B cell (primary cell): Measurements from ENCODE around the gene NEO1. TPM values are rescaled to one million over a fixed set of nuclear protein-coding genes. Genes with fewer than 3 reads are reported as not detected.

Source experiments
- ATAC-seq: fragments of 200-7000 bp; cut with Tn5 transposase; one replicate; pipeline ENCODE4 v1.10.0; 2021; ENCODE audit warnings: low read depth, mild to moderate bottlenecking, moderate number of reproducible peaks, moderate library complexity
- CTCF ChIA-PET: fragments of 350-600 bp; sonication (Branson Sonifier 250); formaldehyde crosslinking; loops from one replicate; lab custom pipeline; 2021; ENCODE audit warnings: antibody characterized with exemption, inconsistent platforms; lab: Charles Lee
- POLR2A ChIA-PET: fragments of 350-600 bp; sonication (Branson Sonifier 250); formaldehyde crosslinking; loops from one replicate; lab custom pipeline; 2021; ENCODE audit warnings: antibody characterized with exemption; lab: Charles Lee
- DNase-seq: peaks from one replicate; pipeline ENCODE4 v3.0.0; 2013
- H2AFZ ChIP-seq: 2 replicates; pipeline ENCODE4 v1.6.1; 2012; ENCODE audit warnings: mild to moderate bottlenecking, low read depth, low read length; ENCODE audit not compliant: insufficient read depth, poor library complexity, severe bottlenecking
- H3K27ac ChIP-seq, 2 donors: 1 replicate in 1 of 2; 2 replicates in 1 of 2; pipeline ENCODE4 v1.5.1; 2012 to 2013; ENCODE audit warnings: low read length in 2 of 2, mild to moderate bottlenecking in 2 of 2, moderate library complexity in 1 of 2
- H3K27me3 ChIP-seq, 4 experiments: fragments of 200-600 bp in 1 of 4; sonication (generic) in 1 of 4; replicated peaks in 1 of 4; 1 replicate in 2 of 4; 2 replicates in 2 of 4; pipeline versions ENCODE4 v1.6.1 to v1.7.0; 2013 to 2016; ENCODE audit warnings: low read length in 3 of 4, mild to moderate bottlenecking in 2 of 4, mixed read lengths in 1 of 4, moderate library complexity in 1 of 4; ENCODE audit not compliant: insufficient read depth in 4 of 4, control insufficient read depth in 3 of 4; ENCODE audit errors: control extremely low read depth in 1 of 4
- H3K36me3 ChIP-seq, 2 experiments: replicated peaks in 1 of 2; 1 replicate in 1 of 2; 2 replicates in 1 of 2; pipeline versions ENCODE4 v1.6.1 to v1.7.1; 2013; ENCODE audit warnings: low read length in 1 of 2; ENCODE audit not compliant: insufficient read depth in 2 of 2, control insufficient read depth in 1 of 2; ENCODE audit errors: control extremely low read depth in 1 of 2, extremely low read depth in 1 of 2
- H3K4me1 ChIP-seq, 2 donors: fragments of 200-600 bp in 1 of 2; sonication (generic) in 1 of 2; 1 replicate in 1 of 2; 2 replicates in 1 of 2; pipeline versions ENCODE4 v1.5.1 to v1.6.1; 2013 to 2017; ENCODE audit warnings: low read length in 2 of 2; ENCODE audit not compliant: control insufficient read depth in 2 of 2, insufficient read depth in 2 of 2
- H3K4me2 ChIP-seq: replicated peaks from 2 replicates; pipeline ENCODE3; 2012; ENCODE audit warnings: mild to moderate bottlenecking, low read depth, low read length; ENCODE audit not compliant: poor library complexity, severe bottlenecking
- H3K4me3 ChIP-seq, 5 experiments: fragments of 200-600 bp in 1 of 5; sonication (generic) in 1 of 5; 1 replicate in 3 of 5; 2 replicates in 2 of 5; pipeline versions ENCODE4 v1.5.1 to v1.7.0; 2011 to 2016; ENCODE audit warnings: low read length in 4 of 5, mild to moderate bottlenecking in 4 of 5, low read depth in 2 of 5, control low read depth in 1 of 5, moderate library complexity in 1 of 5; ENCODE audit not compliant: insufficient read depth in 1 of 5; ENCODE audit errors: control extremely low read depth in 1 of 5, extremely low read depth in 1 of 5
- H3K79me2 ChIP-seq: fragments of 200-600 bp; sonication (generic); one replicate; pipeline ENCODE4 v1.6.0; 2016; ENCODE audit warnings: low read length; ENCODE audit not compliant: control insufficient read depth, insufficient read depth
- H3K9ac ChIP-seq: fragments of 200-600 bp; sonication (generic); 2 replicates; pipeline ENCODE4 v1.6.1; 2017; ENCODE audit warnings: mild to moderate bottlenecking, low read length, moderate library complexity
- H3K9me3 ChIP-seq, 3 donors: one replicate each; pipeline versions ENCODE4 v1.6.1 to v1.7.1; 2013; ENCODE audit warnings: low read length in 2 of 3; ENCODE audit not compliant: control insufficient read depth in 2 of 3, insufficient read depth in 1 of 3; ENCODE audit errors: control extremely low read depth in 1 of 3
- H4K20me1 ChIP-seq: 2 replicates; pipeline ENCODE4 v1.6.0; 2012; ENCODE audit warnings: mild to moderate bottlenecking, low read length; ENCODE audit not compliant: insufficient read depth, control insufficient read depth, poor library complexity, severe bottlenecking
- H3K27ac Mint-ChIP-seq: one replicate; pipeline ENCODE4 v1.8.0; 2021; ENCODE audit warnings: mixed read lengths
- H3K27me3 Mint-ChIP-seq: one replicate; pipeline ENCODE4 v1.8.0; 2021; ENCODE audit warnings: mixed read lengths
- H3K4me1 Mint-ChIP-seq: one replicate; pipeline ENCODE4 v1.8.0; 2021; ENCODE audit warnings: mixed read lengths
- H3K4me3 Mint-ChIP-seq: one replicate; pipeline ENCODE4 v1.8.0; 2021; ENCODE audit warnings: mixed read lengths
- H3K9me3 Mint-ChIP-seq: one replicate; pipeline ENCODE4 v1.8.0; 2022; ENCODE audit warnings: mixed read lengths; ENCODE audit not compliant: insufficient read depth
- CTCF ChIP-seq: fragments of 200-600 bp; IDR thresholded peaks from one replicate; pipeline ENCODE4 v1.8.0; 2022; ENCODE audit warnings: antibody characterized with exemption, mild to moderate bottlenecking
- EZH2 ChIP-seq: IDR thresholded peaks from 2 replicates; pipeline ENCODE4 v1.6.1; 2012; ENCODE audit warnings: borderline replicate concordance, low read depth, mild to moderate bottlenecking, moderate library complexity, low read length; ENCODE audit not compliant: insufficient read depth, poor library complexity, severe bottlenecking
- WGBS: methylation state at CpG from one replicate; pipeline ENCODE4 v1.1.5; 2013; ENCODE audit warnings: missing lambda C conversion rate; ENCODE audit not compliant: insufficient coverage; 5-methylcytosine and 5-hydroxymethylcytosine counted together
- intact Hi-C: fragments of 100-400 bp; cut with micrococcal nuclease; formaldehyde crosslinking; loops from one replicate; pipeline ENCODE4 v1.10.0; 2022
- polyA plus RNA-seq: library from polyadenylated mRNA; depleted of rRNA; stranded (reverse); fragments of >200 nt; gene quantifications from 2 replicates; pipeline ENCODE4 v1.2.3, GENCODE V29; 2012
- total RNA-seq, 2 donors: library from RNA; stranded (reverse); fragments of 120-200 nt in 1 of 2; gene quantifications; 1 replicate in 1 of 2; 2 replicates in 1 of 2; pipeline versions ENCODE4 v1.2.3 to v1.2.4, GENCODE V29; 2013 to 2022

The NEO1 gene
- total and polyA plus RNA-seq, 2 donors (not counting 1 experiment from before 2014, with no cell fraction given), result 1.3 to 3.9 TPM

GRCh38 chr15:73069109-73069508, 16.8 kb downstream of the NEO1 start:
- Mint-ChIP-seq H3K9me3 (no peaks in the 10 kb centered on the region), H3K4me3 (no peak overlapping the region), H3K4me1 (no peaks in the 10 kb centered on the region), H3K27ac (no peak overlapping the region), H3K27me3 (peaks cover 28% of the 10 kb centered on the region)
- H3K4me3 ChIP-seq, result no peak overlapping the region
- no peaks in the 10 kb centered on the region for H3K36me3 ChIP-seq
- no peak overlapping the region for H3K27ac ChIP-seq
- ATAC-seq, result no peak
- no peaks in the 10 kb centered on the region for H4K20me1 ChIP-seq
- peaks cover 0 to 9% (median 4%) of the 10 kb centered on the region in 4 experiments for H3K27me3 ChIP-seq
- DNase-seq, result no peak
- TF ChIP-seq EZH2, result no peak
- TF ChIP-seq CTCF, result no peak
- WGBS, result 94% methylated on average over 3 of the region's 5 CpGs
- H3K4me1 ChIP-seq, result no peaks in the 10 kb centered on the region
- H3K79me2 ChIP-seq, result no peaks in the 10 kb centered on the region
- H2AFZ ChIP-seq, result no peak overlapping the region
- ChIA-PET POLR2A (no interaction called here), CTCF (no interaction called here)
- no peaks in the 10 kb centered on the region for H3K9me3 ChIP-seq
- no peak overlapping the region for H3K4me2 ChIP-seq
- intact Hi-C loops, result no loop called here
- H3K9ac ChIP-seq, result no peak overlapping the region

GRCh38 chr15:73072894-73073293, 20.6 kb downstream of the NEO1 start:
- H4K20me1 ChIP-seq, result no peaks in the 10 kb centered on the region
- ChIA-PET CTCF (no interaction called here), POLR2A (no interaction called here)
- WGBS, result 98% methylated on average over 3 of the region's 3 CpGs
- H2AFZ ChIP-seq, result no peak overlapping the region
- H3K4me1 ChIP-seq, result no peaks in the 10 kb centered on the region
- H3K27ac Mint-ChIP-seq, result no peak overlapping the region
- H3K27me3 Mint-ChIP-seq, result peaks cover 12% of the 10 kb centered on the region
- intact Hi-C loops, result no loop called here
- no peak for TF ChIP-seq CTCF
- no peak for TF ChIP-seq EZH2
- peaks cover 0 to 8% (median 3%) of the 10 kb centered on the region in 4 experiments for H3K27me3 ChIP-seq
- no peaks in the 10 kb centered on the region for H3K79me2 ChIP-seq
- no peak overlapping the region for H3K9ac ChIP-seq
- H3K9me3 ChIP-seq, result no peaks in the 10 kb centered on the region
- H3K4me3 Mint-ChIP-seq, result no peak overlapping the region
- H3K4me3 ChIP-seq, result no peak overlapping the region
- H3K9me3 Mint-ChIP-seq, result no peaks in the 10 kb centered on the region
- no peak overlapping the region for H3K27ac ChIP-seq
- no peaks in the 10 kb centered on the region for H3K36me3 ChIP-seq
- ATAC-seq, result no peak
- no peak for DNase-seq
- H3K4me2 ChIP-seq, result no peak overlapping the region
- H3K4me1 Mint-ChIP-seq, result no peaks in the 10 kb centered on the region
